IMR-90 (cell line): ENCODE data around the gene INIP.

Source experiments
- CTCF ChIP-seq: conservative IDR thresholded peaks from 2 replicates; pipeline ENCODE4 v1.5.1; 2012; ENCODE audit warnings: mild to moderate bottlenecking, low read depth, low read length, improper control_type of control experiment
- SMC3 ChIP-seq: fragments of 150-350 bp; IDR thresholded peaks from 2 replicates; pipeline ENCODE4 v1.6.1; 2016; ENCODE audit warnings: low read depth, mild to moderate bottlenecking, antibody characterized with exemption, low read length, moderate library complexity

- no peak for TF ChIP-seq CTCF
- no peak for TF ChIP-seq SMC3
These were observed 8.0 kb upstream of the INIP start for GRCh38 chr9:112725961-112726360.
